Measurements from ENCODE around the gene TBCC. TPM values are rescaled to one million over a fixed set of nuclear protein-coding genes. Genes with fewer than 3 reads are reported as not detected.

The TBCC gene
- total RNA-seq, 2 experiments from 2014 or later, result 12.6 to 12.9 TPM

GRCh38 chr6:42724825-42725224 lies 21.1 kb downstream of the TBCC start:
- no peak for DNase-seq
- intact Hi-C loops (cut with micrococcal nuclease), result loop anchor here (5.0 kb wide), 1 partner anchor 57 kb away; the partner anchor contains the start of gene BICRAL
- Mint-ChIP-seq H3K4me3 (no peak overlapping the region), H3K27me3 (ENCODE audit: low read depth) (no peaks in the 10 kb centered on the region), H3K9me3 (no peaks in the 10 kb centered on the region), H3K36me3 (ENCODE audit: low read depth) (no peaks in the 10 kb centered on the region), H3K27ac (no peak overlapping the region), H3K4me1 (ENCODE audit: low read depth) (peaks cover 15% of the 10 kb centered on the region)
- CTCF ChIA-PET, result interaction anchor here (1.5 to 3.5 kb wide), 3 partner anchors 28 to 63 kb away, joined by 3 to 41 read pairs (median 4); no protein-coding TSS in a partner anchor

DNA sequence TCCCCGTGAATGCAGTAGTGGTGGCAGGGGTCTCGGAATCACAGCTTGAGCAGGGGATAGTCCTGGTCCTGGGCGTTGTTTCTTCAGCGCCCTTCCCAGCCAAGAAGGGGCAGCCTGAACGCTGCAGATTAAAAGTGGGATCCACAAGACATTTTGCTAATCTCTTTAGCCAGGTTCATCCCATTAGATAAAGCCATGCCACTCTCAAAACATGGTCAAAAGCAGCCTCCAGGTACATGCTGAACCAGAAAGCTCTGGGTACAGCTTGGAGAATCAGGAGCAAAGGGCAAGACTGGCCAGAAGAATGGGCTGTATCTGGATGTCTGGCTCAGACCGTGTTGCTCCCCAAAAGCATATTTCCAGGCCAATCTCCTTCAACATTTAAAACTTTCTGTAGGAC lies 23.4 kb downstream of the TBCC start, which contains the start of gene PRPH2:
Gene PRPH2 (minus strand): TSS at position 101 of the 400 bp plus-strand sequence. CDS start 263 bp downstream, outside the sequence.
- Mint-ChIP-seq H3K36me3 (ENCODE audit: low read depth) (no peaks in the 10 kb centered on the region), H3K27ac (no peak within 1 kb of the TSS), H3K4me1 (ENCODE audit: low read depth) (peaks cover 13% of the 10 kb centered on the region), H3K4me3 (no peak within 1 kb of the TSS), H3K27me3 (ENCODE audit: low read depth) (no peaks in the 10 kb centered on the region), H3K9me3 (no peaks in the 10 kb centered on the region)
- DNase-seq, result no peak
- CTCF ChIA-PET, result interaction anchor here (0.9 kb wide), 1 partner anchor 61 kb away, joined by 3 read pairs; no protein-coding TSS in a partner anchor
- intact Hi-C loops (cut with micrococcal nuclease), result no loop called here

- H3K27me3 Mint-ChIP-seq (ENCODE audit: low read depth), result no peaks in the 10 kb centered on the region
- H3K4me1 Mint-ChIP-seq (ENCODE audit: low read depth), result no peaks in the 10 kb centered on the region
- no peak overlapping the region for H3K4me3 Mint-ChIP-seq
- intact Hi-C loops (cut with micrococcal nuclease), result no loop called here
- no peaks in the 10 kb centered on the region for H3K9me3 Mint-ChIP-seq
- CTCF ChIA-PET, result interaction anchor here (1.9 kb wide), 1 partner anchor 59 kb away, joined by 4 read pairs; no protein-coding TSS in a partner anchor
- H3K27ac Mint-ChIP-seq, result no peak overlapping the region
- no peaks in the 10 kb centered on the region for H3K36me3 Mint-ChIP-seq (ENCODE audit: low read depth)
- no peak for DNase-seq
These were observed 25.2 kb downstream of the TBCC start for GRCh38 chr6:42720739-42721138.

GRCh38 chr6:42715871-42716270 lies 30.0 kb downstream of the TBCC start:
- no peak overlapping the region for H3K27ac Mint-ChIP-seq
- H3K36me3 Mint-ChIP-seq (ENCODE audit: low read depth), result no peaks in the 10 kb centered on the region
- H3K4me1 Mint-ChIP-seq (ENCODE audit: low read depth), result no peaks in the 10 kb centered on the region
- H3K4me3 Mint-ChIP-seq, result no peak overlapping the region
- peaks cover 3% of the 10 kb centered on the region for H3K9me3 Mint-ChIP-seq
- DNase-seq, result no peak
- no peaks in the 10 kb centered on the region for H3K27me3 Mint-ChIP-seq (ENCODE audit: low read depth)
- intact Hi-C loops (cut with micrococcal nuclease), result no loop called here
- CTCF ChIA-PET, result interaction anchor here (0.6 to 2.0 kb wide), 2 partner anchors 54 to 58 kb away, joined by 4 to 6 read pairs; no protein-coding TSS in a partner anchor

DNA sequence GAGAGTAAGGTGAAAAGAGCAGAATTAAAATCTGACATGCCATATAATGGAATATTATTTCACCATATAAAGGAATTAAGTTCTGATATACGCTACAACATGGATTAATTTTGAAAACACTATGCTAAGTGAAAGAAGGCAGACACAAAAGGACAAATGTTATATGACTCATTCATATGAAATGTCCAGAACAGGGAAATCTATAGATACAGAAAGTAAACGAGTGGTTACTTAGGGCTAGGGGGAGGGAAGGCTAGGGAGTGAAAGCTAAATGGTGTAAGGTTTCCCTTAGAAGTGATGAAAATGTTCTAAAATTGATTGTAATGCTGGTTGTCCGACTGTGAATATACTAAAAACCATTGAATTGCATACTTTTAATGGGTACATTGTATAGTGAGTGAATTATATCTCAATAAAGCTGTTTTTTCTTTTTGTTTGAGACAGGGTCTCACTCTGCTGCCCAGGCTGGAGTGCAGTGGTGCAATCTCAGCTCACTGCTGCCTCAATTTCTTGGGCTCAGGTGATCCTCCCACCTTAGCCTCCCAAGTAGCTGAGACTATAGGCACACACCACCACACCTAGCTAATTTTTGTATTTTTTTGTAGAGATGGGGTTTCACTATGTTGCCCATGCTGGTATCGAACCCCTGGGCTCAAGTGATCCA lies 31.7 kb downstream of the TBCC start:
- CTCF ChIA-PET, result interaction anchor here (0.6 to 2.0 kb wide), 7 partner anchors 11 to 206 kb away, joined by 3 to 6 read pairs (median 4); no protein-coding TSS in a partner anchor
- intact Hi-C loops (cut with micrococcal nuclease), result no loop called here
- Mint-ChIP-seq H3K4me1 (ENCODE audit: low read depth) (no peaks in the 10 kb centered on the region), H3K9me3 (peaks cover 3% of the 10 kb centered on the region), H3K27me3 (ENCODE audit: low read depth) (no peaks in the 10 kb centered on the region), H3K27ac (no peak overlapping the region), H3K4me3 (no peak overlapping the region), H3K36me3 (ENCODE audit: low read depth) (no peaks in the 10 kb centered on the region)
- DNase-seq, result no peak

- intact Hi-C loops (cut with micrococcal nuclease), result no loop called here
- CTCF ChIA-PET, result interaction anchor here (1.7 kb wide), 1 partner anchor 14 kb away, joined by 5 read pairs; no protein-coding TSS in a partner anchor
- no peak overlapping the region for H3K4me3 Mint-ChIP-seq
- no peak overlapping the region for H3K27ac Mint-ChIP-seq
- DNase-seq, result no peak
- no peaks in the 10 kb centered on the region for H3K27me3 Mint-ChIP-seq (ENCODE audit: low read depth)
- H3K9me3 Mint-ChIP-seq, result peaks cover 3% of the 10 kb centered on the region
- H3K4me1 Mint-ChIP-seq (ENCODE audit: low read depth), result no peaks in the 10 kb centered on the region
- H3K36me3 Mint-ChIP-seq (ENCODE audit: low read depth), result no peaks in the 10 kb centered on the region
These were observed 34.0 kb downstream of the TBCC start for GRCh38 chr6:42711930-42712329.

GRCh38 chr6:42710316-42710715 lies 35.6 kb downstream of the TBCC start:
- intact Hi-C loops (cut with micrococcal nuclease), result no loop called here
- H3K27me3 Mint-ChIP-seq (ENCODE audit: low read depth), result no peaks in the 10 kb centered on the region
- no peak overlapping the region for H3K27ac Mint-ChIP-seq
- no peak overlapping the region for H3K4me3 Mint-ChIP-seq
- CTCF ChIA-PET, result no interaction called here
- no peaks in the 10 kb centered on the region for H3K4me1 Mint-ChIP-seq (ENCODE audit: low read depth)
- H3K36me3 Mint-ChIP-seq (ENCODE audit: low read depth), result no peaks in the 10 kb centered on the region
- DNase-seq, result no peak
- H3K9me3 Mint-ChIP-seq, result peaks cover 3% of the 10 kb centered on the region

- intact Hi-C loops (cut with micrococcal nuclease), result no loop called here
- H3K36me3 Mint-ChIP-seq (ENCODE audit: low read depth), result no peaks in the 10 kb centered on the region
- no peak for DNase-seq
- no peaks in the 10 kb centered on the region for H3K4me1 Mint-ChIP-seq (ENCODE audit: low read depth)
- no peak overlapping the region for H3K27ac Mint-ChIP-seq
- peaks cover 3% of the 10 kb centered on the region for H3K9me3 Mint-ChIP-seq
- CTCF ChIA-PET, result no interaction called here
- H3K4me3 Mint-ChIP-seq, result no peak overlapping the region
- H3K27me3 Mint-ChIP-seq (ENCODE audit: low read depth), result no peaks in the 10 kb centered on the region
These were observed 36.0 kb downstream of the TBCC start for GRCh38 chr6:42709871-42710270.

- Mint-ChIP-seq H3K9me3 (peaks cover 3% of the 10 kb centered on the region), H3K27me3 (ENCODE audit: low read depth) (no peaks in the 10 kb centered on the region), H3K4me1 (ENCODE audit: low read depth) (no peaks in the 10 kb centered on the region), H3K4me3 (no peak overlapping the region), H3K27ac (no peak overlapping the region), H3K36me3 (ENCODE audit: low read depth) (no peaks in the 10 kb centered on the region)
- CTCF ChIA-PET, result interaction anchor here (0.5 to 1.0 kb wide), 3 partner anchors 183 to 483 kb away, joined by 3 to 4 read pairs (median 4); no protein-coding TSS in a partner anchor
- intact Hi-C loops (cut with micrococcal nuclease), result no loop called here
- no peak for DNase-seq
These were observed 37.8 kb downstream of the TBCC start for GRCh38 chr6:42708096-42708495.

DNA sequence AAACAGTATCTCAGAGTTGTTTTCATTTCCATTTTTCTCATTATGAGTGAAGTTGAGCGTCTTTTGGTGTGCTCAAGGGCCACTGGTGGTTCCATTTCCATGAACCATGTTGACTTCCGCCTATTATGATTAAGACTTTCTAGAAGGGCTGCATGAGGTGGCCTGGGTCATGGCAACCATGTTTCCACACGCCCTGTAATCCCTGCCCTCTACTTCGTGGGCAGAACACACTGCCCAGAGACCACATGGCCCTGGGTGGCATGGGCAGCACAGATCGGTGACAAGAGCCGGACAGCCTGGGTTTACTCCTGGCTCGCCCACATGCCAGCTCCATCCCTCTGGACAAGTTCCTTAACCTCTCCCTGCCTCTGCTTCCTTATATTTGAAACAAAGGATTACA lies 38.3 kb downstream of the TBCC start:
- Mint-ChIP-seq H3K27ac (no peak overlapping the region), H3K4me3 (no peak overlapping the region), H3K4me1 (ENCODE audit: low read depth) (no peaks in the 10 kb centered on the region), H3K9me3 (peaks cover 3% of the 10 kb centered on the region), H3K27me3 (ENCODE audit: low read depth) (no peaks in the 10 kb centered on the region), H3K36me3 (ENCODE audit: low read depth) (no peaks in the 10 kb centered on the region)
- CTCF ChIA-PET, result no interaction called here
- no peak for DNase-seq
- intact Hi-C loops (cut with micrococcal nuclease), result no loop called here

DNA sequence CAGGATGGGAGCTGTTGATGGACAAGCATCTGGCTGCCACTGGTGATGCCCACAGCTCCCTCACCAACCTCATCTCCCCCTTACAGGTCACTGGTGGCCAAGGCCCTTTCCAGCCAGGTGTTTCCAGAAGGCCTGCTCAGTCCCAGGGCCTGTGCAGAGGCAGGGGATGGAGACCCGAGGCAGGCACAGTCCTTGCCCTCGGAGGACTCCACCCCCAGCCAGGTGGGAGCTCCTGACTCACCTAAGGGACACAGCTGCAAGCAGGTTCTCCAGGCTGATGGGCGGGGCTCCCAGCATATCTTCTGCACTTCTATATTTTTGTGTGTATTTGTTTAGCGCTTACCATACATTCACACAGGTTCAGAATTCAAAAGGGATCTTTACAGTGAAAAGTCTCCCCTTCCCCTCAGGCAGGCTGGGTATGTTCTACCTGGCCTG lies 40.9 kb downstream of the TBCC start:
- Mint-ChIP-seq H3K9me3 (no peaks in the 10 kb centered on the region), H3K27me3 (ENCODE audit: low read depth) (no peaks in the 10 kb centered on the region), H3K36me3 (ENCODE audit: low read depth) (no peaks in the 10 kb centered on the region), H3K27ac (no peak overlapping the region), H3K4me1 (ENCODE audit: low read depth) (no peaks in the 10 kb centered on the region), H3K4me3 (no peak overlapping the region)
- DNase-seq, result no peak
- intact Hi-C loops (cut with micrococcal nuclease), result no loop called here
- CTCF ChIA-PET, result no interaction called here

DNA sequence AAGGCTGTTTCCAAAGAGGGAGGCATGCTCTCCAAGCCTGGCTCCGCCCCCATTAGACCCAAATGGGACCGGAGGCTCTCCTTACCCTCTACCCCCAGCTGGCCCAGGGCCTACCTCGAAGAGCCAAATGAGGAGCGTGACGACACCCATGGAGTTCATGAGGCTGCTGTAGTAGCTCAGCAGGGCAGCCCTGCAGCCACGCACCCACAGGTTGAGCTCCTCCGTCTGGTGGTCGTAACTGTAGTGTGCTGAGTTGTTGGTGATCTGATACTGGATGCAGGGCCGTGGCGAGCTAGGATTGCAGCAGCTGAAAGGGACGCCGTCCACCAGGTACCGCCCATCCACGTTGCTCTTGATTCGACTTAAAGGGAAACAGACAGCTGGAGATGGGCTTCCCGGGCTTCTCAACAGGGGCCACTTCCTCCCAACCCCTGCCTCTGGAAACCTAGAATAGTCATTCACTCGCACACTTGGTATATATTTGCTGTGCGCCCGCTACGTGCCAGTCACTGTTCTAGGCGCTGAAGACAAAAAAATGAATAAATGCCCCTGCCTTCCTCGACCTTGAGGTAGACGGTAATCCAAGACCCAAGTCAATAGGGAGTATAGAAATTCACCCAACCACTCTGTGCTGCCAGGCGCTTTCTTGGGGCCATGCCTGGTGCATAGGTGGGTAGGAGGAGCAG lies 41.5 kb downstream of the TBCC start:
- intact Hi-C loops (cut with micrococcal nuclease), result no loop called here
- no peak overlapping the region for H3K27ac Mint-ChIP-seq
- H3K4me3 Mint-ChIP-seq, result no peak overlapping the region
- CTCF ChIA-PET, result interaction anchor here (0.7 to 0.8 kb wide), 2 partner anchors 12 to 35 kb away, joined by 3 read pairs; no protein-coding TSS in a partner anchor
- no peaks in the 10 kb centered on the region for H3K4me1 Mint-ChIP-seq (ENCODE audit: low read depth)
- DNase-seq, result no peak
- H3K9me3 Mint-ChIP-seq, result no peaks in the 10 kb centered on the region
- H3K36me3 Mint-ChIP-seq (ENCODE audit: low read depth), result no peaks in the 10 kb centered on the region
- H3K27me3 Mint-ChIP-seq (ENCODE audit: low read depth), result no peaks in the 10 kb centered on the region
